C4-2B (cell line): Measurements from ENCODE around the gene FRMD4B.

Experiments used
- ZFX ChIP-seq: fragments of 450-650 bp; IDR thresholded peaks from 2 replicates; pipeline ENCODE4 v1.6.1; 2017
- TF ChIP-seq, protein P1 (sequence below): fragments of 450-650 bp; conservative IDR thresholded peaks from 2 replicates; pipeline ENCODE4 v1.5.1; 2017; ENCODE audit warnings: mild to moderate bottlenecking

DNA sequence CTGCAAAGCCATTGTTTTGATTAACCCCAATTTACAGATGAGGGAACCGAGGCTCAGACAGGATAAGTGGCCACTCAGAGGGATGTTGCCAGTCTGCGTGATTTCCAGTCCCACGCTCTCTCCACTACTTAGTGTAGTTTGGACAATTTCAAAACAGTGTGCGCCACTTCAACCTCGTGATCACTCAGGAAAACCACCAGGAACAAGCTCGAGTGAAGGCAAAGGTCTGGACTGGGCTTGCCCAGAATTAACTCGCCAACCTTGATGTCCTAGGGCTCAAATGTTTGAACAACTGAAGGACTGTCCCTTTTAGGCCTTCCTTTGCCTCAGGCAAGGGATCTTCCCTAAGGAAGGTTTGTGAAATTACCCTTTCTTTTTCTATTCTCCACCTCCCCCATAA is 139.3 kb downstream of the FRMD4B start:
- TF ChIP-seq, protein P1, sequence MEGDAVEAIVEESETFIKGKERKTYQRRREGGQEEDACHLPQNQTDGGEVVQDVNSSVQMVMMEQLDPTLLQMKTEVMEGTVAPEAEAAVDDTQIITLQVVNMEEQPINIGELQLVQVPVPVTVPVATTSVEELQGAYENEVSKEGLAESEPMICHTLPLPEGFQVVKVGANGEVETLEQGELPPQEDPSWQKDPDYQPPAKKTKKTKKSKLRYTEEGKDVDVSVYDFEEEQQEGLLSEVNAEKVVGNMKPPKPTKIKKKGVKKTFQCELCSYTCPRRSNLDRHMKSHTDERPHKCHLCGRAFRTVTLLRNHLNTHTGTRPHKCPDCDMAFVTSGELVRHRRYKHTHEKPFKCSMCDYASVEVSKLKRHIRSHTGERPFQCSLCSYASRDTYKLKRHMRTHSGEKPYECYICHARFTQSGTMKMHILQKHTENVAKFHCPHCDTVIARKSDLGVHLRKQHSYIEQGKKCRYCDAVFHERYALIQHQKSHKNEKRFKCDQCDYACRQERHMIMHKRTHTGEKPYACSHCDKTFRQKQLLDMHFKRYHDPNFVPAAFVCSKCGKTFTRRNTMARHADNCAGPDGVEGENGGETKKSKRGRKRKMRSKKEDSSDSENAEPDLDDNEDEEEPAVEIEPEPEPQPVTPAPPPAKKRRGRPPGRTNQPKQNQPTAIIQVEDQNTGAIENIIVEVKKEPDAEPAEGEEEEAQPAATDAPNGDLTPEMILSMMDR, result no peak
- TF ChIP-seq ZFX, result no peak
